ENCODE measurements around the gene GPR158.

DNA sequence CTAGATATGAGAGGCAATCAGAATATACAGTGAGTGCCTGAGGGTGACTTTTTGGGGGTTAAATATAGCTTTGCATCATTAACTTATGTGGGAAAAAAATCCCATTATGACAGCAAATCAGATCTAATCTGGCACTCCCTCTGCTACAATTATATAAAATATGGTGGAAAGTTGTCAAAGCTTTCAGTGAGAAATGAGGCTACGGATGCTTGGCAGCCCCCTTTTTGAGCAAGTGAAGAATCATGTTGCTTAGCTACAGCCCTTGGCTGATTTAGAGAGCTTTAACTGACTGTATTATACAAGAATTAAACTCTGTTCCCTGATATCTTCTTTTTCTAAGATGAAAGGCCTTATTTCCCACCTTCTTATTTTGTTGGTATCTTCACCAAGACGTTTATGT is 57.4 kb downstream of the GPR158 start:
- TF ChIP-seq, protein P1, sequence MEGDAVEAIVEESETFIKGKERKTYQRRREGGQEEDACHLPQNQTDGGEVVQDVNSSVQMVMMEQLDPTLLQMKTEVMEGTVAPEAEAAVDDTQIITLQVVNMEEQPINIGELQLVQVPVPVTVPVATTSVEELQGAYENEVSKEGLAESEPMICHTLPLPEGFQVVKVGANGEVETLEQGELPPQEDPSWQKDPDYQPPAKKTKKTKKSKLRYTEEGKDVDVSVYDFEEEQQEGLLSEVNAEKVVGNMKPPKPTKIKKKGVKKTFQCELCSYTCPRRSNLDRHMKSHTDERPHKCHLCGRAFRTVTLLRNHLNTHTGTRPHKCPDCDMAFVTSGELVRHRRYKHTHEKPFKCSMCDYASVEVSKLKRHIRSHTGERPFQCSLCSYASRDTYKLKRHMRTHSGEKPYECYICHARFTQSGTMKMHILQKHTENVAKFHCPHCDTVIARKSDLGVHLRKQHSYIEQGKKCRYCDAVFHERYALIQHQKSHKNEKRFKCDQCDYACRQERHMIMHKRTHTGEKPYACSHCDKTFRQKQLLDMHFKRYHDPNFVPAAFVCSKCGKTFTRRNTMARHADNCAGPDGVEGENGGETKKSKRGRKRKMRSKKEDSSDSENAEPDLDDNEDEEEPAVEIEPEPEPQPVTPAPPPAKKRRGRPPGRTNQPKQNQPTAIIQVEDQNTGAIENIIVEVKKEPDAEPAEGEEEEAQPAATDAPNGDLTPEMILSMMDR (IDR thresholded peaks at IDR 0.05): no peak
- no peak for TF ChIP-seq POLR2A (IDR thresholded peaks at IDR 0.05)
